Rectal smooth muscle tissue (tissue), 1 donor: Measurements from ENCODE around the gene SGMS1.
"Not testable (repeated sequence)": the region's sequence is repeated elsewhere in the genome, so short reads cannot be mapped to it uniquely, and the experiment has no call there.

ENCODE experiments used
- H3K27ac ChIP-seq: one replicate; pipeline ENCODE4 v1.7.0; 2013; ENCODE audit warnings: low read depth, low read length, inconsistent platforms
- H3K27me3 ChIP-seq: one replicate; pipeline ENCODE4 v1.7.0; 2013; ENCODE audit warnings: low read length; ENCODE audit not compliant: control insufficient read depth, insufficient read depth
- H3K36me3 ChIP-seq: one replicate; pipeline ENCODE4 v1.7.0; 2013; ENCODE audit warnings: low read length; ENCODE audit not compliant: control insufficient read depth, insufficient read depth
- H3K4me1 ChIP-seq: one replicate; pipeline ENCODE4 v1.7.0; 2013; ENCODE audit warnings: low read length; ENCODE audit not compliant: control insufficient read depth, insufficient read depth
- H3K4me3 ChIP-seq: one replicate; pipeline ENCODE4 v1.7.0; 2013; ENCODE audit warnings: low read length
- H3K9ac ChIP-seq: one replicate; pipeline ENCODE4 v1.7.0; 2013; ENCODE audit warnings: low read length

The SGMS1 gene

GRCh38 chr10:50552771-50553535 lies 70.8 kb downstream of the SGMS1 start:
- Histone ChIP-seq H3K4me3 (no peak overlapping the region), H3K27me3 (no peaks in the 10 kb centered on the region), H3K4me1 (peaks cover 16% of the 10 kb centered on the region), H3K27ac (no peak overlapping the region), H3K36me3 (no peaks in the 10 kb centered on the region), H3K9ac (no peak overlapping the region)

- Histone ChIP-seq H3K27ac (no peak overlapping the region), H3K4me3 (no peak overlapping the region), H3K9ac (no peak overlapping the region), H3K4me1 (peaks cover 11% of the 10 kb centered on the region), H3K36me3 (no peaks in the 10 kb centered on the region), H3K27me3 (no peaks in the 10 kb centered on the region)
Observed at GRCh38 chr10:50552308-50552707, 71.4 kb downstream of the SGMS1 start.

- Histone ChIP-seq H3K27me3 (no peaks in the 10 kb centered on the region), H3K27ac (no peak overlapping the region), H3K4me1 (peaks cover 11% of the 10 kb centered on the region)
Observed at GRCh38 chr10:50551894-50552293, 71.9 kb downstream of the SGMS1 start.

GRCh38 chr10:50550291-50550839 lies 73.4 kb downstream of the SGMS1 start:
- Histone ChIP-seq H3K27me3 (no peaks in the 10 kb centered on the region), H3K4me1 (peaks cover 11% of the 10 kb centered on the region), H3K27ac (no peak overlapping the region), H3K36me3 (no peaks in the 10 kb centered on the region), H3K9ac (no peak overlapping the region), H3K4me3 (no peak overlapping the region)

More at GRCh38 chr10:50551894-50552293, 71.9 kb downstream of the SGMS1 start:
- no peak overlapping the region for H3K4me3 ChIP-seq
- no peaks in the 10 kb centered on the region for H3K36me3 ChIP-seq
- H3K9ac ChIP-seq: no peak overlapping the region

GRCh38 chr10:50549186-50549585 lies 74.6 kb downstream of the SGMS1 start:
- not testable (repeated sequence) for H3K36me3 ChIP-seq, H3K27ac ChIP-seq

GRCh38 chr10:50548481-50548880 lies 75.3 kb downstream of the SGMS1 start:
- H3K27ac ChIP-seq, H3K9ac ChIP-seq, H3K27me3 ChIP-seq, H3K4me1 ChIP-seq, H3K36me3 ChIP-seq, H3K4me3 ChIP-seq: not testable (repeated sequence)

More at GRCh38 chr10:50549186-50549585, 74.6 kb downstream of the SGMS1 start:
- H3K27me3 ChIP-seq, H3K9ac ChIP-seq, H3K4me1 ChIP-seq, H3K4me3 ChIP-seq: not testable (repeated sequence)

GRCh38 chr10:50546287-50546686 lies 77.5 kb downstream of the SGMS1 start:
- H3K4me3 ChIP-seq, H3K9ac ChIP-seq, H3K4me1 ChIP-seq, H3K27ac ChIP-seq, H3K36me3 ChIP-seq, H3K27me3 ChIP-seq: not testable (repeated sequence)

- H3K36me3 ChIP-seq: no peaks in the 10 kb centered on the region
- no peak overlapping the region for H3K9ac ChIP-seq
- H3K27me3 ChIP-seq: no peaks in the 10 kb centered on the region
- H3K27ac ChIP-seq: no peak overlapping the region
- no peaks in the 10 kb centered on the region for H3K4me1 ChIP-seq
- H3K4me3 ChIP-seq: no peak overlapping the region
Observed at GRCh38 chr10:50545846-50546245, 77.9 kb downstream of the SGMS1 start.

- Histone ChIP-seq H3K9ac (no peak overlapping the region), H3K27me3 (no peaks in the 10 kb centered on the region), H3K36me3 (no peaks in the 10 kb centered on the region), H3K4me1 (no peaks in the 10 kb centered on the region), H3K27ac (no peak overlapping the region), H3K4me3 (no peak overlapping the region)
Observed at GRCh38 chr10:50544857-50545429, 78.8 kb downstream of the SGMS1 start.

GRCh38 chr10:50544095-50544856 lies 79.5 kb downstream of the SGMS1 start:
- no peak overlapping the region for H3K27ac ChIP-seq
- no peaks in the 10 kb centered on the region for H3K4me1 ChIP-seq
- H3K27me3 ChIP-seq: no peaks in the 10 kb centered on the region
- H3K9ac ChIP-seq: no peak overlapping the region
- H3K36me3 ChIP-seq: no peaks in the 10 kb centered on the region
- no peak overlapping the region for H3K4me3 ChIP-seq

- H3K4me1 ChIP-seq: no peaks in the 10 kb centered on the region
- no peak overlapping the region for H3K27ac ChIP-seq
- H3K36me3 ChIP-seq: no peaks in the 10 kb centered on the region
- no peaks in the 10 kb centered on the region for H3K27me3 ChIP-seq
- H3K4me3 ChIP-seq: no peak overlapping the region
- H3K9ac ChIP-seq: no peak overlapping the region
Observed at GRCh38 chr10:50542871-50543270, 80.9 kb downstream of the SGMS1 start.

GRCh38 chr10:50541921-50542320 lies 81.8 kb downstream of the SGMS1 start:
- Histone ChIP-seq H3K9ac (no peak overlapping the region), H3K27me3 (no peaks in the 10 kb centered on the region), H3K36me3 (no peaks in the 10 kb centered on the region), H3K4me1 (no peaks in the 10 kb centered on the region), H3K27ac (no peak overlapping the region), H3K4me3 (no peak overlapping the region)
